ENCODE results near the gene SERPINA10. TPM values are rescaled to one million over a fixed set of nuclear protein-coding genes. Genes with fewer than 3 reads are reported as not detected.

Gene SERPINA10
- total and polyA plus RNA-seq, 2 of the 13 experiments (the other 11 are each of a cell fraction or from before 2014, with no cell fraction given) = 20.1 to 20.2 TPM

- Histone ChIP-seq H3K36me3 (replicated peaks in 1 of 2; ENCODE audit: control insufficient read depth in 1 of 2, insufficient read depth in 2 of 2, low read length in 2 of 2) (no peaks in the 10 kb centered on the region), H3K27me3 (ENCODE audit: control insufficient read depth in 1 of 2, insufficient read depth in 2 of 2, low read length in 2 of 2) (no peaks in the 10 kb centered on the region), H3K4me3 (replicated peaks in 1 of 3; ENCODE audit: insufficient read depth in 1 of 3, low read depth in 2 of 3, low read length in 3 of 3) (no peak overlapping the region), H3K4me1 (ENCODE audit: insufficient read depth, low read length) (peaks cover 72% of the 10 kb centered on the region), H2AFZ (ENCODE audit: low read length) (no peak overlapping the region), H3K79me2 (ENCODE audit: insufficient read depth, low read length) (no peaks in the 10 kb centered on the region), H3K9me3 (ENCODE audit: low read length) (no peaks in the 10 kb centered on the region), H4K20me1 (ENCODE audit: insufficient read depth, low read length) (no peaks in the 10 kb centered on the region), H3K9ac (ENCODE audit: insufficient read depth, low read depth, low read length) (no peak overlapping the region), H3K27ac (ENCODE audit: extremely low read length, insufficient read depth, low read length) (no peak overlapping the region), H3K4me2 (ENCODE audit: low read depth, low read length) (no peak overlapping the region)
- no TSS peak for BruUV-seq (replicated peaks)
- CTCF ChIA-PET (ENCODE audit: low intra/inter-chr PET ratio, low total read pairs) = no interaction called here
- in situ Hi-C loops (cut with HindIII; ENCODE audit: extremely low pct_ligation_motif_present, low pct_unique_long_range_greater_than_20kb) = no loop called here
- FAIRE-seq (peak; percentile 36), DNase-seq (ENCODE audit: low spot score) (no peak), ATAC-seq (peak; percentile 93)
- intact Hi-C loops (cut with micrococcal nuclease; ENCODE audit: unreplicated experiment) = no loop called here
- WGBS (ENCODE audit: low lambda C conversion rate) = 88% methylated on average over 4 of the region's 4 CpGs
- POLR2A ChIA-PET = interaction anchor here (1.5 kb wide), 1 partner anchor 59 kb away, joined by 4 read pairs; the partner anchor contains the start of gene SERPINA1
- TF ChIP-seq CBX1 (IDR thresholded peaks at IDR 0.05; ENCODE audit: low read depth) (no peak), NFIB (CRISPR knock-in tag; IDR thresholded peaks at IDR 0.05; ENCODE audit: borderline replicate concordance) (no peak), ZNF792 (CRISPR knock-in tag; IDR thresholded peaks at IDR 0.05) (no peak), ARID5B (CRISPR knock-in tag; IDR thresholded peaks at IDR 0.05) (no peak), STAG1 (CRISPR knock-in tag; IDR thresholded peaks at IDR 0.05) (peak; percentile 63), NR2F6 (IDR thresholded peaks at IDR 0.05) (0 out of 2 replicates have a peak, but pooled peaks have one; percentile 17), NR2F6 (CRISPR knock-in tag; IDR thresholded peaks at IDR 0.05) (0 out of 2 replicates have a peak, but pooled peaks have one; percentile 35), HDAC2 (CRISPR knock-in tag; IDR thresholded peaks at IDR 0.05) (no peak), BORCS8-MEF2B (CRISPR knock-in tag; IDR thresholded peaks at IDR 0.05) (no peak), ZNF646 (CRISPR knock-in tag; IDR thresholded peaks at IDR 0.05) (no peak), KAT7 (CRISPR knock-in tag; IDR thresholded peaks at IDR 0.05; ENCODE audit: borderline replicate concordance) (no peak), CTCF (CRISPR knock-in tag; IDR thresholded peaks at IDR 0.05) (peak; percentile 59)
These were observed 36.8 kb upstream of the SERPINA10 start for GRCh38 chr14:94329857-94330256.

All from HepG2 (cell line).